SIG-M5 (cell line): Measurements from ENCODE around the gene RUFY1.
A peak's percentile ranks its signal among the peaks of the same experiment; 100 is the strongest.
"Not testable (repeated sequence)": the region's sequence is repeated elsewhere in the genome, so short reads cannot be mapped to it uniquely, and the experiment has no call there.

ENCODE experiments used
- DNase-seq: peaks from one replicate; lab custom pipeline; 2025; lab: John Stamatoyannopoulos, UW

RUFY1 gene

GRCh38 chr5:179550511-179551342 lies at the start of gene RUFY1:
RUFY1 (plus strand) TSS chr5:179550554; CDS start chr5:179550570, 16 bp downstream.
- DNase-seq = peak; percentile 36

- DNase-seq = not testable (repeated sequence)
These were observed 48.4 kb upstream of the RUFY1 start for GRCh38 chr5:179501997-179502396.

- DNase-seq = not testable (repeated sequence)
These were observed 47.9 kb upstream of the RUFY1 start for GRCh38 chr5:179502420-179502819.

GRCh38 chr5:179504191-179504590 lies 46.2 kb upstream of the RUFY1 start:
- no peak for DNase-seq

- DNase-seq = no peak
These were observed 45.6 kb upstream of the RUFY1 start for GRCh38 chr5:179504600-179505396.

- no peak for DNase-seq
These were observed 44.6 kb upstream of the RUFY1 start for GRCh38 chr5:179505636-179506261.

GRCh38 chr5:179509239-179509638 lies 41.1 kb upstream of the RUFY1 start:
- no peak for DNase-seq

GRCh38 chr5:179509845-179510244 lies 40.5 kb upstream of the RUFY1 start:
- DNase-seq = no peak

- no peak for DNase-seq
These were observed 37.8 kb upstream of the RUFY1 start for GRCh38 chr5:179512452-179513000.

GRCh38 chr5:179515501-179515900 lies 34.9 kb upstream of the RUFY1 start:
- not testable (repeated sequence) for DNase-seq

GRCh38 chr5:179516221-179516620 lies 34.1 kb upstream of the RUFY1 start:
- DNase-seq = no peak

- not testable (repeated sequence) for DNase-seq
These were observed 32.6 kb upstream of the RUFY1 start for GRCh38 chr5:179517746-179518145.

GRCh38 chr5:179518369-179518768 lies 32.0 kb upstream of the RUFY1 start:
- DNase-seq = not testable (repeated sequence)

- not testable (repeated sequence) for DNase-seq
These were observed 30.8 kb upstream of the RUFY1 start for GRCh38 chr5:179519416-179520070.

GRCh38 chr5:179522107-179522506 lies 28.2 kb upstream of the RUFY1 start:
- not testable (repeated sequence) for DNase-seq

- DNase-seq = no peak
These were observed 23.4 kb upstream of the RUFY1 start for GRCh38 chr5:179526978-179527377.

- DNase-seq = no peak
These were observed 20.0 kb upstream of the RUFY1 start for GRCh38 chr5:179530069-179530998.

GRCh38 chr5:179533024-179533423 lies 17.3 kb upstream of the RUFY1 start:
- no peak for DNase-seq

- DNase-seq = no peak
These were observed 16.4 kb upstream of the RUFY1 start for GRCh38 chr5:179533907-179534306.

GRCh38 chr5:179534431-179534830 lies 15.9 kb upstream of the RUFY1 start:
- DNase-seq = no peak

GRCh38 chr5:179536676-179537075 lies 13.7 kb upstream of the RUFY1 start:
- DNase-seq = no peak
